ENCODE results near the gene ZC3H12C. TPM values are rescaled to one million over a fixed set of nuclear protein-coding genes. Genes with fewer than 3 reads are reported as not detected.

ZC3H12C gene
- total RNA-seq, 2 experiments from 2014 or later: 3.8 to 4.1 TPM

- Mint-ChIP-seq H3K4me3 (no peak overlapping the region), H3K9me3 (no peaks in the 10 kb centered on the region), H3K4me1 (no peaks in the 10 kb centered on the region), H3K27ac (no peak overlapping the region), H3K36me3 (ENCODE audit: low read depth) (no peaks in the 10 kb centered on the region), H3K27me3 (peaks cover 17% of the 10 kb centered on the region)
- no peak for DNase-seq
- CTCF ChIA-PET: no interaction called here
- POLR2A ChIA-PET: no interaction called here
Measured at GRCh38 chr11:110123003-110123402, 29.8 kb downstream of the ZC3H12C start.

- no peak overlapping the region for H3K4me3 Mint-ChIP-seq
- ChIA-PET POLR2A (no interaction called here), CTCF (no interaction called here)
- no peaks in the 10 kb centered on the region for H3K4me1 Mint-ChIP-seq
- no peak overlapping the region for H3K27ac Mint-ChIP-seq
- peaks cover 17% of the 10 kb centered on the region for H3K27me3 Mint-ChIP-seq
- H3K9me3 Mint-ChIP-seq: no peaks in the 10 kb centered on the region
- no peaks in the 10 kb centered on the region for H3K36me3 Mint-ChIP-seq (ENCODE audit: low read depth)
- DNase-seq: no peak
Measured at GRCh38 chr11:110124605-110125004, 31.4 kb downstream of the ZC3H12C start.

- no peak for DNase-seq
- POLR2A ChIA-PET: no interaction called here
- no peak overlapping the region for H3K27ac Mint-ChIP-seq
- no peak overlapping the region for H3K4me3 Mint-ChIP-seq
- no peaks in the 10 kb centered on the region for H3K4me1 Mint-ChIP-seq
- peaks cover 11% of the 10 kb centered on the region for H3K27me3 Mint-ChIP-seq
- H3K36me3 Mint-ChIP-seq (ENCODE audit: low read depth): no peaks in the 10 kb centered on the region
- H3K9me3 Mint-ChIP-seq: no peaks in the 10 kb centered on the region
- CTCF ChIA-PET: no interaction called here
Measured at GRCh38 chr11:110125632-110126031, 32.4 kb downstream of the ZC3H12C start.

GRCh38 chr11:110126936-110127335, 33.7 kb downstream of the ZC3H12C start:
- Mint-ChIP-seq H3K36me3 (ENCODE audit: low read depth) (no peaks in the 10 kb centered on the region), H3K27me3 (peaks cover 12% of the 10 kb centered on the region), H3K4me3 (no peak overlapping the region), H3K27ac (no peak overlapping the region), H3K4me1 (no peaks in the 10 kb centered on the region), H3K9me3 (no peaks in the 10 kb centered on the region)
- CTCF ChIA-PET: no interaction called here
- DNase-seq: no peak
- POLR2A ChIA-PET: no interaction called here

GRCh38 chr11:110128161-110128560, 35.0 kb downstream of the ZC3H12C start:
- CTCF ChIA-PET: no interaction called here

GRCh38 chr11:110130642-110131238, 37.5 kb downstream of the ZC3H12C start:
- Mint-ChIP-seq H3K4me1 (no peaks in the 10 kb centered on the region), H3K27me3 (peaks cover 5% of the 10 kb centered on the region), H3K9me3 (no peaks in the 10 kb centered on the region), H3K27ac (no peak overlapping the region), H3K4me3 (no peak overlapping the region), H3K36me3 (ENCODE audit: low read depth) (no peaks in the 10 kb centered on the region)
- DNase-seq: no peak
- ChIA-PET CTCF (no interaction called here), POLR2A (interaction anchor here (1.2 kb wide), 1 partner anchor 9 kb away, joined by 3 read pairs; no protein-coding TSS in a partner anchor)

More at GRCh38 chr11:110128161-110128560, 35.0 kb downstream of the ZC3H12C start:
- H3K4me1 Mint-ChIP-seq: no peaks in the 10 kb centered on the region
- POLR2A ChIA-PET: no interaction called here
- no peaks in the 10 kb centered on the region for H3K9me3 Mint-ChIP-seq
- DNase-seq: no peak
- peaks cover 11% of the 10 kb centered on the region for H3K27me3 Mint-ChIP-seq
- H3K36me3 Mint-ChIP-seq (ENCODE audit: low read depth): no peaks in the 10 kb centered on the region
- no peak overlapping the region for H3K27ac Mint-ChIP-seq
- no peak overlapping the region for H3K4me3 Mint-ChIP-seq

GRCh38 chr11:110131386-110132123, 38.4 kb downstream of the ZC3H12C start:
- Mint-ChIP-seq H3K4me3 (no peak overlapping the region), H3K36me3 (ENCODE audit: low read depth) (no peaks in the 10 kb centered on the region), H3K4me1 (no peaks in the 10 kb centered on the region), H3K9me3 (no peaks in the 10 kb centered on the region), H3K27ac (no peak overlapping the region), H3K27me3 (peaks cover 10% of the 10 kb centered on the region)
- POLR2A ChIA-PET: no interaction called here
- CTCF ChIA-PET: no interaction called here
- DNase-seq: no peak

- Mint-ChIP-seq H3K36me3 (ENCODE audit: low read depth) (no peaks in the 10 kb centered on the region), H3K4me3 (no peak overlapping the region), H3K9me3 (no peaks in the 10 kb centered on the region), H3K27ac (no peak overlapping the region), H3K27me3 (peaks cover 14% of the 10 kb centered on the region), H3K4me1 (no peaks in the 10 kb centered on the region)
- DNase-seq: no peak
- POLR2A ChIA-PET: no interaction called here
- CTCF ChIA-PET: no interaction called here
Measured at GRCh38 chr11:110133160-110133559, 40.0 kb downstream of the ZC3H12C start.

GRCh38 chr11:110134110-110134509, 40.9 kb downstream of the ZC3H12C start:
- no peaks in the 10 kb centered on the region for H3K9me3 Mint-ChIP-seq
- POLR2A ChIA-PET: no interaction called here
- no peak overlapping the region for H3K27ac Mint-ChIP-seq
- CTCF ChIA-PET: no interaction called here
- no peaks in the 10 kb centered on the region for H3K4me1 Mint-ChIP-seq
- DNase-seq: no peak
- no peak overlapping the region for H3K4me3 Mint-ChIP-seq
- peaks cover 16% of the 10 kb centered on the region for H3K27me3 Mint-ChIP-seq
- H3K36me3 Mint-ChIP-seq (ENCODE audit: low read depth): no peaks in the 10 kb centered on the region

GRCh38 chr11:110141812-110142211, 48.6 kb downstream of the ZC3H12C start:
- H3K36me3 Mint-ChIP-seq (ENCODE audit: low read depth): no peaks in the 10 kb centered on the region
- no peak for DNase-seq

GRCh38 chr11:110147962-110148709, 54.9 kb downstream of the ZC3H12C start:
- Mint-ChIP-seq H3K36me3 (ENCODE audit: low read depth) (no peaks in the 10 kb centered on the region), H3K4me3 (no peak overlapping the region), H3K4me1 (peaks cover 10% of the 10 kb centered on the region), H3K27ac (no peak overlapping the region), H3K27me3 (peaks cover 9% of the 10 kb centered on the region), H3K9me3 (no peaks in the 10 kb centered on the region)
- POLR2A ChIA-PET: no interaction called here
- no peak for DNase-seq
- CTCF ChIA-PET: no interaction called here

More at GRCh38 chr11:110141812-110142211, 48.6 kb downstream of the ZC3H12C start:
- POLR2A ChIA-PET: no interaction called here
- H3K27ac Mint-ChIP-seq: no peak overlapping the region
- no peaks in the 10 kb centered on the region for H3K9me3 Mint-ChIP-seq
- no peak overlapping the region for H3K4me3 Mint-ChIP-seq
- no peaks in the 10 kb centered on the region for H3K4me1 Mint-ChIP-seq
- CTCF ChIA-PET: no interaction called here
- peaks cover 14% of the 10 kb centered on the region for H3K27me3 Mint-ChIP-seq

- H3K9me3 Mint-ChIP-seq: no peaks in the 10 kb centered on the region
- no peak overlapping the region for H3K27ac Mint-ChIP-seq
- H3K4me3 Mint-ChIP-seq: no peak overlapping the region
- ChIA-PET POLR2A (no interaction called here), CTCF (no interaction called here)
- no peaks in the 10 kb centered on the region for H3K36me3 Mint-ChIP-seq (ENCODE audit: low read depth)
- H3K4me1 Mint-ChIP-seq: peaks cover 10% of the 10 kb centered on the region
- no peak for DNase-seq
- H3K27me3 Mint-ChIP-seq: peaks cover 9% of the 10 kb centered on the region
Measured at GRCh38 chr11:110148775-110149744, 55.9 kb downstream of the ZC3H12C start.

GRCh38 chr11:110152199-110152598, 59.0 kb downstream of the ZC3H12C start:
- Mint-ChIP-seq H3K27ac (no peak overlapping the region), H3K36me3 (ENCODE audit: low read depth) (no peaks in the 10 kb centered on the region), H3K4me1 (peaks cover 10% of the 10 kb centered on the region), H3K4me3 (no peak overlapping the region), H3K27me3 (peaks cover 5% of the 10 kb centered on the region), H3K9me3 (no peaks in the 10 kb centered on the region)
- no peak for DNase-seq
- CTCF ChIA-PET: no interaction called here
- POLR2A ChIA-PET: no interaction called here
